GM13977 (cell line): ENCODE data around the gene FBXO30.

Experiments used
- DNase-seq: peaks from one replicate; pipeline ENCODE4 v3.0.0; 2012; ENCODE audit warnings: low spot score
- in situ Hi-C: fragments of 300-500 bp; cut with MboI; formaldehyde crosslinking; loops from one replicate; pipeline ENCODE4 v1.12.0; 2022; ENCODE audit warnings: low sequenced_read_pairs, low pct_unique_long_range_greater_than_20kb, mixed read lengths, inconsistent platforms; ENCODE audit not compliant: unreplicated experiment
- TF ChIP-seq, protein P1 (sequence below): IDR thresholded peaks from 2 replicates; pipeline ENCODE4 v1.5.1; 2012; ENCODE audit warnings: mild to moderate bottlenecking, control low read depth; ENCODE audit not compliant: insufficient read depth; ENCODE audit errors: extremely low read depth, missing control alignments

FBXO30 gene

GRCh38 chr6:145823328-145823944 lies 8.8 kb upstream of the FBXO30 start:
- DNase-seq, result no peak
- TF ChIP-seq, protein P1, sequence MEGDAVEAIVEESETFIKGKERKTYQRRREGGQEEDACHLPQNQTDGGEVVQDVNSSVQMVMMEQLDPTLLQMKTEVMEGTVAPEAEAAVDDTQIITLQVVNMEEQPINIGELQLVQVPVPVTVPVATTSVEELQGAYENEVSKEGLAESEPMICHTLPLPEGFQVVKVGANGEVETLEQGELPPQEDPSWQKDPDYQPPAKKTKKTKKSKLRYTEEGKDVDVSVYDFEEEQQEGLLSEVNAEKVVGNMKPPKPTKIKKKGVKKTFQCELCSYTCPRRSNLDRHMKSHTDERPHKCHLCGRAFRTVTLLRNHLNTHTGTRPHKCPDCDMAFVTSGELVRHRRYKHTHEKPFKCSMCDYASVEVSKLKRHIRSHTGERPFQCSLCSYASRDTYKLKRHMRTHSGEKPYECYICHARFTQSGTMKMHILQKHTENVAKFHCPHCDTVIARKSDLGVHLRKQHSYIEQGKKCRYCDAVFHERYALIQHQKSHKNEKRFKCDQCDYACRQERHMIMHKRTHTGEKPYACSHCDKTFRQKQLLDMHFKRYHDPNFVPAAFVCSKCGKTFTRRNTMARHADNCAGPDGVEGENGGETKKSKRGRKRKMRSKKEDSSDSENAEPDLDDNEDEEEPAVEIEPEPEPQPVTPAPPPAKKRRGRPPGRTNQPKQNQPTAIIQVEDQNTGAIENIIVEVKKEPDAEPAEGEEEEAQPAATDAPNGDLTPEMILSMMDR, result no peak
- in situ Hi-C loops, result no loop called here

DNA sequence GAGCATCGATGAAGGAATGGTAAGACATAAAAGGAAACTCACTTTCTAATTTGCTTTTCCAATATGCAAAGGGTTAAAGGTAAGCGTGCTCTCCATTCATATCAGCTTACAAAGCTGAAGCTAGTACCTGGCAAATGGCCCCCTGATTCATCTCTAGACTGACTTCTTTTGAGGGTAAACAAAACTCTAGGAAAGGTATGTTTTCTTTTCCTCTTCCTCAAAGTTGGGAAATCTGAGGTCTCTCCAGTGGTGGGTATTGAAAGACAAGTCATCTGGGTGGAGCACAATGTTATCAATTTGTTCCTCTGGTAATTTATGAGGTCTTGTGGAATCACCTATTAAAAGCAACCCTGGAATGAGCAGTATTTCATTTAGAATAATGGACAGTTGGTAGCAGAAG lies 7.9 kb upstream of the FBXO30 start:
- DNase-seq, result no peak
- in situ Hi-C loops, result no loop called here
- TF ChIP-seq, protein P1, result no peak

- TF ChIP-seq, protein P1, result no peak
- in situ Hi-C loops, result no loop called here
- no peak for DNase-seq
Measured at GRCh38 chr6:145819994-145820393, 5.4 kb upstream of the FBXO30 start.

- DNase-seq, result no peak
- TF ChIP-seq, protein P1, result no peak
Measured at GRCh38 chr6:145818796-145819195, 4.2 kb upstream of the FBXO30 start.

DNA sequence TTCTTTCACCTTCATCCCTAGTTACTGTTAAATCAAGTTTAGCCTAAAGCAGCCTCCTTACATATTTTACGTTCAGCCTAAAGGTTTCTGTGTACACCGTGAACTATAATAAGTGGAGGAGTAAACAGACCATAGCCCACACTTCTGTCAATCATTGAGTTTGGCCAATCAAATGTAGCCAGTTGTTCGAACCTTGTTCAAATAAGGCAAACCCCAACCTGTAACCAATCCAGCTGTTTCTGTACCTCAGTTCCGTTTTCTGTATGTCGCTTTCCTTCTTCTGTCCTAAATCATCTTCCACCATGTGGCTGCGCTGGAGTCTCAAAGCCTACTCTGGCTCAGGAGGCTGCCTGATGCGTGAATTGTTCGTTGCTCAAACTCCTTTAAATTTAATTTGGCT lies 1.8 kb upstream of the FBXO30 start:
- in situ Hi-C loops, result no loop called here
- TF ChIP-seq, protein P1, result no peak
- no peak for DNase-seq

More at GRCh38 chr6:145818796-145819195, 4.2 kb upstream of the FBXO30 start:
- in situ Hi-C loops, result no loop called here

GRCh38 chr6:145815309-145816274 lies 997 bp upstream of the FBXO30 start:
- TF ChIP-seq, protein P1, result no peak
- in situ Hi-C loops, result no loop called here
- DNase-seq, result peak; percentile 32
